ENCODE measurements around the gene ARMC5.

GRCh38 chr16:31413943-31414342 lies 45.4 kb upstream of the ARMC5 start:
- TF ChIP-seq CTCF (IDR thresholded peaks at IDR 0.05) = no peak
- no peak for TF ChIP-seq POLR2A (IDR thresholded peaks at IDR 0.05)
